Liver (tissue), 9 donors: ENCODE results near the gene AATK. TPM values are rescaled to one million over a fixed set of nuclear protein-coding genes. Genes with fewer than 3 reads are reported as not detected.
A peak's percentile ranks its signal among the peaks of the same experiment; 100 is the strongest.

Experiments
- DNase-seq: peaks from one replicate; pipeline ENCODE4 v3.0.0-alpha.2; 2017; ENCODE audit warnings: low spot score
- H3K27ac ChIP-seq, 2 donors: one replicate each; pipeline ENCODE4 v1.7.0; 2013; ENCODE audit warnings: inconsistent platforms in 2 of 2, low read length in 2 of 2, control low read depth in 1 of 2, low read depth in 1 of 2, mild to moderate bottlenecking in 1 of 2
- H3K27me3 ChIP-seq, 4 donors: one replicate each; pipeline versions ENCODE4 v1.6.1 to v1.7.0; 2013; ENCODE audit warnings: low read length in 3 of 4, inconsistent platforms in 1 of 4, mild to moderate bottlenecking in 1 of 4, moderate library complexity in 1 of 4; ENCODE audit not compliant: control insufficient read depth in 4 of 4, insufficient read depth in 4 of 4
- H3K36me3 ChIP-seq, 4 donors: one replicate each; pipeline versions ENCODE4 v1.6.1 to v1.7.0; 2013; ENCODE audit warnings: low read length in 3 of 4, mild to moderate bottlenecking in 3 of 4, low read depth in 1 of 4, moderate library complexity in 1 of 4; ENCODE audit not compliant: control insufficient read depth in 4 of 4, insufficient read depth in 3 of 4
- H3K4me1 ChIP-seq, 4 donors: one replicate each; pipeline versions ENCODE4 v1.6.1 to v1.7.0; 2013; ENCODE audit warnings: low read length in 3 of 4, mild to moderate bottlenecking in 3 of 4, moderate library complexity in 1 of 4; ENCODE audit not compliant: control insufficient read depth in 4 of 4, insufficient read depth in 4 of 4
- H3K4me3 ChIP-seq, 3 donors: one replicate each; pipeline versions ENCODE4 v1.6.1 to v1.7.0; 2013; ENCODE audit warnings: low read length in 3 of 3, control low read depth in 1 of 3, low read depth in 1 of 3, mild to moderate bottlenecking in 1 of 3
- H3K9ac ChIP-seq, 2 donors: one replicate each; pipeline ENCODE4 v1.7.0; 2013; ENCODE audit warnings: low read length in 2 of 2, mild to moderate bottlenecking in 2 of 2, moderate library complexity in 2 of 2, control low read depth in 1 of 2, low read depth in 1 of 2
- H3K9me3 ChIP-seq, 4 donors: one replicate each; pipeline versions ENCODE4 v1.6.1 to v1.7.0; 2013; ENCODE audit warnings: low read length in 3 of 4; ENCODE audit not compliant: control insufficient read depth in 4 of 4
- ATF3 ChIP-seq: IDR thresholded peaks from 2 replicates; pipeline ENCODE4 v1.6.1; 2016; ENCODE audit warnings: antibody characterized with exemption
- EGR1 ChIP-seq, 2 donors: IDR thresholded peaks; 2 replicates each; pipeline ENCODE4 v1.6.1; 2016 to 2018; ENCODE audit warnings: antibody characterized with exemption in 2 of 2, low read depth in 2 of 2
- FOXA1 ChIP-seq: IDR thresholded peaks from 2 replicates; pipeline ENCODE4 v1.6.1; 2016; ENCODE audit warnings: antibody characterized with exemption
- FOXA2 ChIP-seq: IDR thresholded peaks from 2 replicates; pipeline ENCODE4 v1.6.1; 2016; ENCODE audit warnings: antibody characterized with exemption
- MAX ChIP-seq: IDR thresholded peaks from 2 replicates; pipeline ENCODE4 v1.6.1; 2016; ENCODE audit warnings: antibody characterized with exemption
- NR2F2 ChIP-seq: IDR thresholded peaks from 2 replicates; pipeline ENCODE4 v1.6.1; 2016; ENCODE audit warnings: antibody characterized with exemption
- RAD21 ChIP-seq, 2 donors: IDR thresholded peaks; 2 replicates each; pipeline ENCODE4 v1.6.1; 2016; ENCODE audit warnings: antibody characterized with exemption in 2 of 2, mild to moderate bottlenecking in 2 of 2
- RXRA ChIP-seq, 2 donors: IDR thresholded peaks; 2 replicates each; pipeline ENCODE4 v1.6.1; 2017 to 2018; ENCODE audit warnings: antibody characterized with exemption in 2 of 2, mild to moderate bottlenecking in 1 of 2
- SP1 ChIP-seq: IDR thresholded peaks from 2 replicates; pipeline ENCODE4 v1.6.1; 2018; ENCODE audit warnings: antibody characterized with exemption, mild to moderate bottlenecking
- TAF1 ChIP-seq: conservative IDR thresholded peaks from 2 replicates; pipeline ENCODE4 v1.6.1; 2016; ENCODE audit warnings: antibody characterized with exemption, mild to moderate bottlenecking
- YY1 ChIP-seq: IDR thresholded peaks from 2 replicates; pipeline ENCODE4 v1.6.1; 2016; ENCODE audit warnings: antibody characterized with exemption, mild to moderate bottlenecking
- WGBS: extraction: QIAGEN DNeasy Blood & Tissue Kit; methylation state at CpG from one replicate; pipeline ENCODE4 v1.1.7; 2013; 5-methylcytosine and 5-hydroxymethylcytosine counted together
- polyA plus RNA-seq, 2 donors: library from polyadenylated mRNA; stranded (reverse) in 1 of 2; unstranded in 1 of 2; fragments of 200-250 nt in 1 of 2; fragments of >200 nt in 1 of 2; fragmentation: Nextera tagmentation in 1 of 2; extraction: Ambion mirVana in 1 of 2; gene quantifications; one replicate each; pipeline versions ENCODE4 v1.2.1 to v1.2.3, GENCODE V29; 2013 to 2015
- total RNA-seq, 2 donors: library from RNA; depleted of rRNA; stranded (reverse); fragments of >200 nt; gene quantifications; one replicate each; pipeline ENCODE4 v1.2.3, GENCODE V29; 2014
- TF ChIP-seq, protein P1 (sequence below): fragments of 150-350 bp; IDR thresholded peaks from 2 replicates; pipeline ENCODE4 v1.5.1; 2017; ENCODE audit warnings: improper control_type of control experiment, low read depth, low read length; ENCODE audit not compliant: missing input control
- TF ChIP-seq, protein P2 (sequence below): IDR thresholded peaks from 2 replicates; pipeline ENCODE4 v1.6.1; 2016; ENCODE audit warnings: antibody characterized with exemption, mild to moderate bottlenecking
- TF ChIP-seq, protein P3 (sequence below): IDR thresholded peaks from 2 replicates; pipeline ENCODE4 v1.6.1; 2016; ENCODE audit warnings: antibody characterized with exemption
- donor health status: healthy.
- donor health status: healthy.
- donor health status: healthy.
- donor health status: healthy.
- donor health status: healthy.

Gene AATK
- total and polyA plus RNA-seq, 4 donors, result 0.24 to 2.3 (median 0.62) TPM

DNA sequence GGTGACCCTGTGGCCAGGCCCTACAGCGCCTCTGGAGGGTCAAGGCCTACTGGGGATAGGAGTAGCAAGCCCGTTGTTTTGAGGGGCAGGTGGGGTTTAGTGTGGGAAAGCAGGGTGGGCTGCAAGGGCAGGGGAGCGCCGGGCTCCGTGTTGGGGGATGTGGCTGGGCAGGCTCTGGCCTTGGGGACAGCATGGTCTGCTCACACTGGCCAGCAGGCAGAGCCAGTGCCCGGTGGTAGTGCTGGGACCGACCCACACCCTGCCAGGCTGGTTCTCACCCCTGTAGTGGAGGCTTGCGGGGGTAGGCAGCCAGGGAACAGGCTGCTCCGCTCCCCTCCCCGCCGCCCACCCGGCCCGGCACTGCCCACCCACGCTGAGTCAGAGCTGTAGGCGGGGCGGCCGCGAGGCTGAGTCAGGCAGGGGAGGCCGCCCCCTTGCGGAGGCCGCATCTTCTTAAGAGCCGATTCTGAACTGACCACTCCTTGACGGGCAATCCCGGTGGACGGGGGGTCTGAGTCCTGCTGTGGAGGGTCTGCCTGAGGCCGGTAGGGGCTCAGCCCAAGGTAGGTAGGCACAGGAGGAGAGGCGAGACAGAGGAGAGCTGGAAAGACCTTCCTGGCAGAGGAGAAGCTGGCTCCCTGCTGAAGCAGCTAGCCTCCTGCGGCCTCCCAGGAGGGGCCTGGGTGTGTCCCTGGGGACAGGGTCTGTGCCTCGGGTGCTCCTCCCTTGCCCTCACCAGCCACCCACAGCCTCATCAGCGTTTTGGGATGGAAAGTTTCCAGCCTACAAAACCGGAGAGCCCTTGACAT lies 68.7 kb downstream of the AATK start:
- H3K4me3 ChIP-seq, result no peak overlapping the region
- peak overlapping the region; percentile 65 to 87 for H3K27ac ChIP-seq
- WGBS, result 52% methylated on average over 31 of the region's 31 CpGs
- H3K36me3 ChIP-seq, result peaks cover 0 to 4% (median 1%) of the 10 kb centered on the region in 4 donors
- H3K27me3 ChIP-seq, result no peaks in the 10 kb centered on the region
- peak; percentile 62 for DNase-seq
- H3K9ac ChIP-seq, result peak overlapping the region; percentile 15 to 77
- peaks cover 12 to 82% (median 53%) of the 10 kb centered on the region in 4 donors for H3K4me1 ChIP-seq
- no peaks in the 10 kb centered on the region for H3K9me3 ChIP-seq
- peak; percentile 45 to 63 for TF ChIP-seq RAD21 (IDR thresholded peaks at IDR 0.05)
- TF ChIP-seq EGR1 (IDR thresholded peaks at IDR 0.05; ENCODE audit: low read depth in 2 of 2), result no peak
- TF ChIP-seq, protein P1, sequence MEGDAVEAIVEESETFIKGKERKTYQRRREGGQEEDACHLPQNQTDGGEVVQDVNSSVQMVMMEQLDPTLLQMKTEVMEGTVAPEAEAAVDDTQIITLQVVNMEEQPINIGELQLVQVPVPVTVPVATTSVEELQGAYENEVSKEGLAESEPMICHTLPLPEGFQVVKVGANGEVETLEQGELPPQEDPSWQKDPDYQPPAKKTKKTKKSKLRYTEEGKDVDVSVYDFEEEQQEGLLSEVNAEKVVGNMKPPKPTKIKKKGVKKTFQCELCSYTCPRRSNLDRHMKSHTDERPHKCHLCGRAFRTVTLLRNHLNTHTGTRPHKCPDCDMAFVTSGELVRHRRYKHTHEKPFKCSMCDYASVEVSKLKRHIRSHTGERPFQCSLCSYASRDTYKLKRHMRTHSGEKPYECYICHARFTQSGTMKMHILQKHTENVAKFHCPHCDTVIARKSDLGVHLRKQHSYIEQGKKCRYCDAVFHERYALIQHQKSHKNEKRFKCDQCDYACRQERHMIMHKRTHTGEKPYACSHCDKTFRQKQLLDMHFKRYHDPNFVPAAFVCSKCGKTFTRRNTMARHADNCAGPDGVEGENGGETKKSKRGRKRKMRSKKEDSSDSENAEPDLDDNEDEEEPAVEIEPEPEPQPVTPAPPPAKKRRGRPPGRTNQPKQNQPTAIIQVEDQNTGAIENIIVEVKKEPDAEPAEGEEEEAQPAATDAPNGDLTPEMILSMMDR, result peak; percentile 16

DNA sequence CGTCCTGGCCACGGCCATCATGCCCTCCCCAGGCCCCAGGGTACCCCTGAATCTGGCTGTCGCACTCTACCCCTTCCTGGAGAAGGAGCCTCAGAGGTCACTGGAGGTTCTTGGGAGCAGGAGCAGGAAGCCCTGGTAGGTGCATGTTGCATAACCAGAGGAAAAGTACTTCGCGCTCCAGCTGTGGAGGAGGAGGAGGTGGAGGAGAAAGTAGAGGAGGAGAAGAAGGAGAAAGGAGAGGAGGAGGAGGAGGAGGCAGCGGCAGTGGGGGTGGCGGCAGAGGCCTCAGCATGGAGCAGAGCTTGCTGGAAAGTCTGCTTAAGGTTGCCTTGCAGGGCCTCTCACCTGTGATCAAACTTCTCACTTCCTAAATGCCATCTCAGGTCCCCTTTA lies 69.3 kb downstream of the AATK start:
- H3K4me3 ChIP-seq, result no peak overlapping the region
- TF ChIP-seq, protein P2, sequence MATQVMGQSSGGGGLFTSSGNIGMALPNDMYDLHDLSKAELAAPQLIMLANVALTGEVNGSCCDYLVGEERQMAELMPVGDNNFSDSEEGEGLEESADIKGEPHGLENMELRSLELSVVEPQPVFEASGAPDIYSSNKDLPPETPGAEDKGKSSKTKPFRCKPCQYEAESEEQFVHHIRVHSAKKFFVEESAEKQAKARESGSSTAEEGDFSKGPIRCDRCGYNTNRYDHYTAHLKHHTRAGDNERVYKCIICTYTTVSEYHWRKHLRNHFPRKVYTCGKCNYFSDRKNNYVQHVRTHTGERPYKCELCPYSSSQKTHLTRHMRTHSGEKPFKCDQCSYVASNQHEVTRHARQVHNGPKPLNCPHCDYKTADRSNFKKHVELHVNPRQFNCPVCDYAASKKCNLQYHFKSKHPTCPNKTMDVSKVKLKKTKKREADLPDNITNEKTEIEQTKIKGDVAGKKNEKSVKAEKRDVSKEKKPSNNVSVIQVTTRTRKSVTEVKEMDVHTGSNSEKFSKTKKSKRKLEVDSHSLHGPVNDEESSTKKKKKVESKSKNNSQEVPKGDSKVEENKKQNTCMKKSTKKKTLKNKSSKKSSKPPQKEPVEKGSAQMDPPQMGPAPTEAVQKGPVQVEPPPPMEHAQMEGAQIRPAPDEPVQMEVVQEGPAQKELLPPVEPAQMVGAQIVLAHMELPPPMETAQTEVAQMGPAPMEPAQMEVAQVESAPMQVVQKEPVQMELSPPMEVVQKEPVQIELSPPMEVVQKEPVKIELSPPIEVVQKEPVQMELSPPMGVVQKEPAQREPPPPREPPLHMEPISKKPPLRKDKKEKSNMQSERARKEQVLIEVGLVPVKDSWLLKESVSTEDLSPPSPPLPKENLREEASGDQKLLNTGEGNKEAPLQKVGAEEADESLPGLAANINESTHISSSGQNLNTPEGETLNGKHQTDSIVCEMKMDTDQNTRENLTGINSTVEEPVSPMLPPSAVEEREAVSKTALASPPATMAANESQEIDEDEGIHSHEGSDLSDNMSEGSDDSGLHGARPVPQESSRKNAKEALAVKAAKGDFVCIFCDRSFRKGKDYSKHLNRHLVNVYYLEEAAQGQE, result no peak
- TF ChIP-seq NR2F2 (no peak), TAF1 (no peak), RAD21 (IDR thresholded peaks at IDR 0.05) (no peak), FOXA2 (no peak), YY1 (no peak), SP1 (no peak), FOXA1 (no peak), RXRA (IDR thresholded peaks at IDR 0.05) (no peak), MAX (no peak), ATF3 (no peak), EGR1 (IDR thresholded peaks at IDR 0.05; ENCODE audit: low read depth in 2 of 2) (no peak)
- TF ChIP-seq, protein P3, sequence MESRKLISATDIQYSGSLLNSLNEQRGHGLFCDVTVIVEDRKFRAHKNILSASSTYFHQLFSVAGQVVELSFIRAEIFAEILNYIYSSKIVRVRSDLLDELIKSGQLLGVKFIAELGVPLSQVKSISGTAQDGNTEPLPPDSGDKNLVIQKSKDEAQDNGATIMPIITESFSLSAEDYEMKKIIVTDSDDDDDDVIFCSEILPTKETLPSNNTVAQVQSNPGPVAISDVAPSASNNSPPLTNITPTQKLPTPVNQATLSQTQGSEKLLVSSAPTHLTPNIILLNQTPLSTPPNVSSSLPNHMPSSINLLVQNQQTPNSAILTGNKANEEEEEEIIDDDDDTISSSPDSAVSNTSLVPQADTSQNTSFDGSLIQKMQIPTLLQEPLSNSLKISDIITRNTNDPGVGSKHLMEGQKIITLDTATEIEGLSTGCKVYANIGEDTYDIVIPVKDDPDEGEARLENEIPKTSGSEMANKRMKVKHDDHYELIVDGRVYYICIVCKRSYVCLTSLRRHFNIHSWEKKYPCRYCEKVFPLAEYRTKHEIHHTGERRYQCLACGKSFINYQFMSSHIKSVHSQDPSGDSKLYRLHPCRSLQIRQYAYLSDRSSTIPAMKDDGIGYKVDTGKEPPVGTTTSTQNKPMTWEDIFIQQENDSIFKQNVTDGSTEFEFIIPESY, result no peak
- peak overlapping the region in 1 of 2 donors; percentile 77 for H3K9ac ChIP-seq
- H3K4me1 ChIP-seq, result peaks cover 12 to 82% (median 53%) of the 10 kb centered on the region in 4 donors
- WGBS, result 88% methylated on average over 7 of the region's 7 CpGs
- no peaks in the 10 kb centered on the region for H3K9me3 ChIP-seq
- no peaks in the 10 kb centered on the region for H3K27me3 ChIP-seq
- H3K27ac ChIP-seq, result peak overlapping the region; percentile 65 to 87
- DNase-seq, result no peak
- H3K36me3 ChIP-seq, result peaks cover 0 to 4% (median 1%) of the 10 kb centered on the region in 4 donors
